ENCODE results near the gene DDX52.

The DDX52 gene

DNA sequence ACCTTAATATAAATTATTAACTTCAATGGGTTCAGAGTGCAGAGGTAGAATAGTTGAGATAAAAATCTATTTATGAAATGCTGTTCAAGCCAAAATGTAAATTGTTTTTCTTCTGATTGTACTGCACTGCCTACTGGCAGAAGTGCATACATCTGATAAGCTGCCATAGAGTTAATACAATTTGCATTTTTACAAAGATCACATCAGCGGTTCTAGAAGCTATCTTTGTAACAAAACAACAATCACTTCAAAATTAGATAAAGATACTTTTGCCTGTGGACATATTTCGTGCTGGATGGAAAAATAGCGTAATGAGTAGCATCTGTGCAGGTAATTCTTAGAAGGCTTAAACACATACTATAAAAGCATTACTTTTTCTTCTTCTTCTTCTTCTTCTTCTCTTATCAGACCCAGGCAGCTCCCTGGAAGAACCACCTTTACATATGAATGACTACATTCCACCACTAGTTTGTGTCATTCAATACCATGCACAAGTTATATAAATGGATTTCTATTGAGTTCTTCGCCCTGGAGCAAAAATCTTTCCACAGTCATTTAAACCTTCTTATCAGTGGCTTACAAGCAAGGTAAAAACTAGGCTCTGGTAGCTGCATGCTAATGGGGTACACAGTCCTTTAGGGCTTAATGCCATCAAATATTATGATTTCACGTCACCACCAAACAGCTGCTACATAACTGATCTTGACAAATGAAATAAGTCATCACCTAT, 81.1 kb downstream of the DDX52 start:
- Histone ChIP-seq H3K27ac (no peak overlapping the region), H3K4me3 (no peak overlapping the region), H3K9me3 (ENCODE audit: low read depth, low read length) (no peaks in the 10 kb centered on the region), H3K36me3 (ENCODE audit: insufficient read depth, low read length) (peaks cover 37% of the 10 kb centered on the region), H3K9ac (ENCODE audit: insufficient read length) (no peak overlapping the region)
- no peak for DNase-seq (ENCODE audit: low read depth, low spot score)
- TF ChIP-seq POLR2AphosphoS5 (IDR thresholded peaks at IDR 0.05; ENCODE audit: borderline replicate concordance, low read depth, low read length) (no peak), FOXP2 (optimal IDR thresholded peaks at IDR 0.05; ENCODE audit: control extremely low read depth, extremely low read length, insufficient read depth) (no peak), EZH2 (IDR thresholded peaks at IDR 0.05) (no peak)

All from SK-N-MC (cell line).